ENCODE data around the gene RNF182.
"Not testable (repeated sequence)": the region's sequence is repeated elsewhere in the genome, so short reads cannot be mapped to it uniquely, and the experiment has no call there.

Gene RNF182

GRCh38 chr6:13926378-13926777 lies 1.6 kb downstream of the RNF182 start:
- DNase-seq (ENCODE audit: low spot score): no peak
- TF ChIP-seq CTCF (IDR thresholded peaks at IDR 0.05; ENCODE audit: extremely low read depth, missing control alignments): no peak

GRCh38 chr6:13927203-13927602 lies 2.5 kb downstream of the RNF182 start:
- no peak for DNase-seq (ENCODE audit: low spot score)
- TF ChIP-seq CTCF (IDR thresholded peaks at IDR 0.05; ENCODE audit: extremely low read depth, missing control alignments): no peak

GRCh38 chr6:13929196-13929595 lies 4.4 kb downstream of the RNF182 start:
- no peak for TF ChIP-seq CTCF (IDR thresholded peaks at IDR 0.05; ENCODE audit: extremely low read depth, missing control alignments)

GRCh38 chr6:13931797-13932402 lies 7.1 kb downstream of the RNF182 start:
- TF ChIP-seq CTCF (IDR thresholded peaks at IDR 0.05; ENCODE audit: extremely low read depth, missing control alignments): no peak
- DNase-seq (ENCODE audit: low spot score): no peak

More at GRCh38 chr6:13929196-13929595, 4.4 kb downstream of the RNF182 start:
- DNase-seq (ENCODE audit: low spot score): no peak

- no peak for DNase-seq (ENCODE audit: low spot score)
- TF ChIP-seq CTCF (IDR thresholded peaks at IDR 0.05; ENCODE audit: extremely low read depth, missing control alignments): no peak
Observed at GRCh38 chr6:13932785-13933184, 8.0 kb downstream of the RNF182 start.

- no peak for TF ChIP-seq CTCF (IDR thresholded peaks at IDR 0.05; ENCODE audit: extremely low read depth, missing control alignments)
- no peak for DNase-seq (ENCODE audit: low spot score)
Observed at GRCh38 chr6:13934721-13935120, 10.0 kb downstream of the RNF182 start.

GRCh38 chr6:13935190-13935880 lies 10.6 kb downstream of the RNF182 start:
- no peak for TF ChIP-seq CTCF (IDR thresholded peaks at IDR 0.05; ENCODE audit: extremely low read depth, missing control alignments)
- DNase-seq (ENCODE audit: low spot score): no peak

- not testable (repeated sequence) for DNase-seq (ENCODE audit: low spot score)
Observed at GRCh38 chr6:13935881-13936261, 11.1 kb downstream of the RNF182 start.
